ENCODE results near the gene MTG2.

The MTG2 gene

DNA sequence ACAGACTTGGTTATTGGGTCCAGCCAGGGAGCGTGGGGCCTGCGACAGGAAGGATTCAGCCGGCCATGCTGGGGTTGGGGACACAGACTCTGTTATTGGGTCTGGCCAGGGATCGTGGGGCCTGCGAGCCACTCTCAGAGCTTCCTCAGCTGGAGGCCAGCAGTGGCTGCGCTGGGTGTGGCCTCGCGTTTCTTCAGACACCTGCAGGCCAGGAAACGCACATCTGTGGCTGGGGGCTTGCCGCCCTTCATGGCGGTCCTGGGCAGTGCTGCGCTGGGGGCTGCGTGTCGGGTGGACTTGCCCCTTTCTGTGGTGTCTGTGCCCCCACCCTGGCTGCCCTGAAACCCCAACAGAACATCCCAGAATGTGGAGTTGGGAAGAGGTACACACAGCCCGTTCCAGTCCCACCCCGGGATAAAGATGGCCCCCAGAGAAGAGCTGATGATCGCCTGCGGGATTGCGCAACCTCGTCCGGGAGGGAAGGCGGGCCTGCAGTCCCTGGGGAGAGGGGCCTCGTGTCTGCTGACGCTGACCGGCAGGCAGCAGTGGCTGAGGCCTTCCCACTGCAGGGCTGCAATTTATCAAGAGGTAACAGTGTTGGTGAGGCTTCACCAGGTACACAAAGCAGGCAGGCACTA, 16.9 kb upstream of the MTG2 start:
- Histone ChIP-seq H3K27me3 (replicated peaks; ENCODE audit: control insufficient read depth, insufficient read depth, low read length) (no peaks in the 10 kb centered on the region), H3K4me1 (ENCODE audit: control insufficient read depth, insufficient read depth, low read length) (peaks cover 8% of the 10 kb centered on the region), H3K36me3 (ENCODE audit: control insufficient read depth, insufficient read depth, low read length, severe bottlenecking) (peaks cover 49% of the 10 kb centered on the region), H3K9me3 (ENCODE audit: control insufficient read depth, low read length) (no peaks in the 10 kb centered on the region), H3K4me3 (ENCODE audit: low read length) (no peak overlapping the region), H3K9ac (ENCODE audit: low read length) (no peak overlapping the region)
- no peak for DNase-seq (ENCODE audit: low read depth)

GRCh38 chr20:62167474-62167873, 15.4 kb upstream of the MTG2 start:
- Histone ChIP-seq H3K4me1 (ENCODE audit: control insufficient read depth, insufficient read depth, low read length) (peaks cover 8% of the 10 kb centered on the region), H3K9me3 (ENCODE audit: control insufficient read depth, low read length) (no peaks in the 10 kb centered on the region), H3K9ac (ENCODE audit: low read length) (no peak overlapping the region), H3K27me3 (replicated peaks; ENCODE audit: control insufficient read depth, insufficient read depth, low read length) (no peaks in the 10 kb centered on the region), H3K4me3 (ENCODE audit: low read length) (no peak overlapping the region), H3K36me3 (ENCODE audit: control insufficient read depth, insufficient read depth, low read length, severe bottlenecking) (peaks cover 50% of the 10 kb centered on the region)
- DNase-seq (ENCODE audit: low read depth), result no peak

- no peaks in the 10 kb centered on the region for H3K9me3 ChIP-seq (ENCODE audit: control insufficient read depth, low read length)
- H3K9ac ChIP-seq (ENCODE audit: low read length), result no peak overlapping the region
- peaks cover 8% of the 10 kb centered on the region for H3K4me1 ChIP-seq (ENCODE audit: control insufficient read depth, insufficient read depth, low read length)
- no peaks in the 10 kb centered on the region for H3K27me3 ChIP-seq (replicated peaks; ENCODE audit: control insufficient read depth, insufficient read depth, low read length)
- H3K4me3 ChIP-seq (ENCODE audit: low read length), result no peak overlapping the region
- H3K36me3 ChIP-seq (ENCODE audit: control insufficient read depth, insufficient read depth, low read length, severe bottlenecking), result peaks cover 47% of the 10 kb centered on the region
- DNase-seq (ENCODE audit: low read depth), result no peak
These were observed 14.8 kb upstream of the MTG2 start for GRCh38 chr20:62168061-62168460.

DNA sequence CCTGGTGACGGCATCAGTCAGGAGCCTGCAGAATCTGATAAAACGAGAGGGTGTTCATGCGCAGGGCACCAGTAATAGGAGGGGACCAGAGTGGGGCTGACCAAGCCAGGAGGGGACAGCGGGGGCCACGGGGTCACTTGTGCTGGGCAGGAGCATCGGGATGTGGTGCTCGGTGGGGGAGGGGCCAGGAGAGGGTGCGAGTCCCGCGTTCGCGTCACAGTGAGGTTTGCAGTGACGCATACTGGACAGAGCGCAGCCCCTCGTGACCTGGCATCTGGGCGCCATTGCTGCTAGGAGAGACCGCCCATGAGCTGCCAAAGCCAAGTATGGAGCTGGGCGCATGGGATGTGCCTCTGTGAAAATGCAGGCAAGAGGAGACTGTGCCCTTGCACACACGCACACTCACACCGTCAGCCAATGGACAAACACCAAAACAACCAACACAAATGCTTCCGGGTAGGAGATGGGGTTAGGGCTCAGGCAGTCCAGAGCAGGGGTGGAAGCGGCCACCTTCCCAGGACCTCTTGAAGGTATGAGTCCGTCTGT, 13.9 kb upstream of the MTG2 start:
- no peaks in the 10 kb centered on the region for H3K9me3 ChIP-seq (ENCODE audit: control insufficient read depth, low read length)
- H3K27me3 ChIP-seq (replicated peaks; ENCODE audit: control insufficient read depth, insufficient read depth, low read length), result no peaks in the 10 kb centered on the region
- DNase-seq (ENCODE audit: low read depth), result no peak
- H3K9ac ChIP-seq (ENCODE audit: low read length), result no peak overlapping the region
- H3K36me3 ChIP-seq (ENCODE audit: control insufficient read depth, insufficient read depth, low read length, severe bottlenecking), result peaks cover 44% of the 10 kb centered on the region
- peaks cover 8% of the 10 kb centered on the region for H3K4me1 ChIP-seq (ENCODE audit: control insufficient read depth, insufficient read depth, low read length)
- H3K4me3 ChIP-seq (ENCODE audit: low read length), result no peak overlapping the region

GRCh38 chr20:62170536-62170935, 12.3 kb upstream of the MTG2 start:
- Histone ChIP-seq H3K36me3 (ENCODE audit: control insufficient read depth, insufficient read depth, low read length, severe bottlenecking) (peaks cover 41% of the 10 kb centered on the region), H3K9me3 (ENCODE audit: control insufficient read depth, low read length) (no peaks in the 10 kb centered on the region), H3K4me3 (ENCODE audit: low read length) (no peak overlapping the region), H3K9ac (ENCODE audit: low read length) (no peak overlapping the region), H3K27me3 (replicated peaks; ENCODE audit: control insufficient read depth, insufficient read depth, low read length) (no peaks in the 10 kb centered on the region), H3K4me1 (ENCODE audit: control insufficient read depth, insufficient read depth, low read length) (peaks cover 8% of the 10 kb centered on the region)
- no peak for DNase-seq (ENCODE audit: low read depth)

GRCh38 chr20:62171245-62171644, 11.6 kb upstream of the MTG2 start:
- Histone ChIP-seq H3K9ac (ENCODE audit: low read length) (no peak overlapping the region), H3K36me3 (ENCODE audit: control insufficient read depth, insufficient read depth, low read length, severe bottlenecking) (peaks cover 44% of the 10 kb centered on the region), H3K4me3 (ENCODE audit: low read length) (no peak overlapping the region), H3K9me3 (ENCODE audit: control insufficient read depth, low read length) (no peaks in the 10 kb centered on the region), H3K27me3 (replicated peaks; ENCODE audit: control insufficient read depth, insufficient read depth, low read length) (no peaks in the 10 kb centered on the region), H3K4me1 (ENCODE audit: control insufficient read depth, insufficient read depth, low read length) (peaks cover 2% of the 10 kb centered on the region)
- DNase-seq (ENCODE audit: low read depth), result no peak

- Histone ChIP-seq H3K9ac (ENCODE audit: low read length) (no peak overlapping the region), H3K36me3 (ENCODE audit: control insufficient read depth, insufficient read depth, low read length, severe bottlenecking) (peaks cover 44% of the 10 kb centered on the region), H3K4me3 (ENCODE audit: low read length) (no peak overlapping the region), H3K4me1 (ENCODE audit: control insufficient read depth, insufficient read depth, low read length) (no peaks in the 10 kb centered on the region), H3K27me3 (replicated peaks; ENCODE audit: control insufficient read depth, insufficient read depth, low read length) (no peaks in the 10 kb centered on the region), H3K9me3 (ENCODE audit: control insufficient read depth, low read length) (no peaks in the 10 kb centered on the region)
- no peak for DNase-seq (ENCODE audit: low read depth)
These were observed 10.2 kb upstream of the MTG2 start for GRCh38 chr20:62172666-62173065.

GRCh38 chr20:62174021-62174804, 8.6 kb upstream of the MTG2 start:
- H3K36me3 ChIP-seq (ENCODE audit: control insufficient read depth, insufficient read depth, low read length, severe bottlenecking), result peaks cover 32% of the 10 kb centered on the region
- no peak for DNase-seq (ENCODE audit: low read depth)
- H3K4me3 ChIP-seq (ENCODE audit: low read length), result no peak overlapping the region
- no peaks in the 10 kb centered on the region for H3K4me1 ChIP-seq (ENCODE audit: control insufficient read depth, insufficient read depth, low read length)
- no peaks in the 10 kb centered on the region for H3K27me3 ChIP-seq (replicated peaks; ENCODE audit: control insufficient read depth, insufficient read depth, low read length)
- H3K9me3 ChIP-seq (ENCODE audit: control insufficient read depth, low read length), result no peaks in the 10 kb centered on the region
- no peak overlapping the region for H3K9ac ChIP-seq (ENCODE audit: low read length)

- peaks cover 29% of the 10 kb centered on the region for H3K36me3 ChIP-seq (ENCODE audit: control insufficient read depth, insufficient read depth, low read length, severe bottlenecking)
- no peak overlapping the region for H3K4me3 ChIP-seq (ENCODE audit: low read length)
- no peaks in the 10 kb centered on the region for H3K9me3 ChIP-seq (ENCODE audit: control insufficient read depth, low read length)
- no peak overlapping the region for H3K9ac ChIP-seq (ENCODE audit: low read length)
- no peaks in the 10 kb centered on the region for H3K4me1 ChIP-seq (ENCODE audit: control insufficient read depth, insufficient read depth, low read length)
- no peaks in the 10 kb centered on the region for H3K27me3 ChIP-seq (replicated peaks; ENCODE audit: control insufficient read depth, insufficient read depth, low read length)
- DNase-seq (ENCODE audit: low read depth), result no peak
These were observed 7.8 kb upstream of the MTG2 start for GRCh38 chr20:62174870-62175624.

- H3K36me3 ChIP-seq (ENCODE audit: control insufficient read depth, insufficient read depth, low read length, severe bottlenecking), result peaks cover 33% of the 10 kb centered on the region
- no peaks in the 10 kb centered on the region for H3K9me3 ChIP-seq (ENCODE audit: control insufficient read depth, low read length)
- H3K4me3 ChIP-seq (ENCODE audit: low read length), result no peak overlapping the region
- H3K27me3 ChIP-seq (replicated peaks; ENCODE audit: control insufficient read depth, insufficient read depth, low read length), result no peaks in the 10 kb centered on the region
- no peak for DNase-seq (ENCODE audit: low read depth)
- H3K4me1 ChIP-seq (ENCODE audit: control insufficient read depth, insufficient read depth, low read length), result no peaks in the 10 kb centered on the region
- no peak overlapping the region for H3K9ac ChIP-seq (ENCODE audit: low read length)
These were observed 7.1 kb upstream of the MTG2 start for GRCh38 chr20:62175711-62176110.

DNA sequence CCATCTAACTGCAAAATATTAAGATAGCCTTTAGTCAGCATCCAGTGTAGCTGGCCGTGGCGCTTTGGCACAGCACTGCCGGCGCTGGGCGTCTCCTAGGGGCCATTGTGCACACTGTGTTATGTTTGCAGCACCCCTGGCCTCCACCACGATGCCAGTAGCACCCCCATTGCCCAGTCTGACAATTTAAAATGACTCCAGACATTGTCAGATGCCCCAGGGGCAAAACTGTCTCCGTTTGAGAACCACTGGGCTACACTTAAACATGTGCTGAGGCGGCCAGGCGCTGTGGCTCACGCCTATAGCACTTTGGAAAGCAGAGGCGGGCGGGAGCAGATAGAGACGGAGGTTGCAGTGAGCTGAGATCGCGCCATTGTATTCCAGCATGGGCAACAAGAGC, 6.0 kb upstream of the MTG2 start:
- Histone ChIP-seq H3K4me3 (ENCODE audit: low read length) (no peak overlapping the region), H3K27me3 (replicated peaks; ENCODE audit: control insufficient read depth, insufficient read depth, low read length) (no peaks in the 10 kb centered on the region), H3K9me3 (ENCODE audit: control insufficient read depth, low read length) (no peaks in the 10 kb centered on the region), H3K9ac (ENCODE audit: low read length) (no peak overlapping the region), H3K36me3 (ENCODE audit: control insufficient read depth, insufficient read depth, low read length, severe bottlenecking) (peaks cover 28% of the 10 kb centered on the region), H3K4me1 (ENCODE audit: control insufficient read depth, insufficient read depth, low read length) (peaks cover 3% of the 10 kb centered on the region)
- no peak for DNase-seq (ENCODE audit: low read depth)

Data from adipocyte (in vitro differentiated cells).